ENCODE data around the gene USP46. TPM values are rescaled to one million over a fixed set of nuclear protein-coding genes. Genes with fewer than 3 reads are reported as not detected.

The USP46 gene
- total RNA-seq, 1 experiment from 2014 or later, result 7.3 TPM

DNA sequence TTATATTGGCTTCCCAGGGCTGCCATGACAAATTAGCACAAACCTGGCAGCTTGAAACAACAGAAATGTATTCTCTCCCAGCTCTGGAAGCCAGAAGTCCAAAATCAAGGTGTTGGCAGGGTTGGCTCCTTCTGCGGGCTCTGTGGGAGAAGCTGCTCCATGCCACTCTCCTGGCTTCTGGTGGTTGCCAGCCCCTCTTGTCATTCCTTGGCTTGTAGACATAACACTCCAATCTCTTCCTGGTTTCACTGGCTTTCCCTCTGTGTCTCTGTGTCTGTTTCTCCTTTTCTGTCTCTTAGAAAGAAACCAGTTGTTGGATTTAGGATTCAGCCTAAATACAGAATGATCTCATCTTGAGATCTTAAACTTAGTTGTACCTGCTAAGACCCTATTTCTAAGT, 85.5 kb downstream of the USP46 start:
- no peak for DNase-seq (ENCODE audit: low read depth)

GRCh38 chr4:52572936-52573485, 86.1 kb downstream of the USP46 start:
- no peak for DNase-seq (ENCODE audit: low read depth)

DNA sequence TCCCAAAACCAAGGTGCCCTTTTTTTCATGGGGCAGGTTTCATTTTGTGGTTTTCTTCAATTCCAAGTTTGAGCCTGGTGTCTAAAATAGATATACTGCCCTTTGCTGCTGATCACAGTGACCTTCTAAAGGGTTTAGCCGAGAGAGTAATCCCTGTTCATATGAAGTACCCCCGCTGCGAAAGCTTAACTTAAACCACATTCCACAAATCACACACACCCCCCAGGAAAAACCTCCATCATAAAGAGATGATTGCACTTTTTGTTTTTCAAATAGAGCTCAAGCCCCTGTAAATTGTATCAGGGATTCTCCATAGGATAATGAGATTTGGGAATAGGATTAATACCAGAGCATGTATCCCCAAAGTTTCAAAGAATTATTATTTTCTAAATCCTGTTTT, 90.8 kb downstream of the USP46 start:
- DNase-seq (ENCODE audit: low read depth), result no peak

- DNase-seq (ENCODE audit: low read depth), result no peak
Observed at GRCh38 chr4:52566136-52567031, 92.7 kb downstream of the USP46 start.

DNA sequence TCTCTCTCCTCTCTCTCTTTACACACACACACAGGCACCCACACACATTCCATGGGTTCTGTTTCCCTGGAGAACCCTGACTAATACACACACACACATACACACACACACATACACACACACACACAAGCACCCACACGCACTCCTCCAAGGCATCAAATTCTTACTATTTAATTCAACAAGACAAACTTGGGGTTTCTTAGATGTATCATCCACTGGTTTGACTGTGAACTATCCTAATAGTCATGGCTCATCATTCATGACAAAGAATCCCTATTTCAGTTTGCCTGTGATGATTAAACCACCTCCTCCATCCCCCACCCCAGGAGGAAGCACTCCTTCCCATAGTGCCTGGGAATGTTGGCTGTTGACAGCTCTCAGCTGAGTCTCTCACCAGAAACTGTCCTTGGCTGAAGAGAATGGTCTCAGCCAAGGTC, 98.2 kb downstream of the USP46 start:
- no peak for DNase-seq (ENCODE audit: low read depth)

GRCh38 chr4:52555356-52555716, 103.8 kb downstream of the USP46 start:
- no peak for DNase-seq (ENCODE audit: low read depth)

- no peak for DNase-seq (ENCODE audit: low read depth)
Observed at GRCh38 chr4:52554612-52555355, 104.3 kb downstream of the USP46 start.

DNA sequence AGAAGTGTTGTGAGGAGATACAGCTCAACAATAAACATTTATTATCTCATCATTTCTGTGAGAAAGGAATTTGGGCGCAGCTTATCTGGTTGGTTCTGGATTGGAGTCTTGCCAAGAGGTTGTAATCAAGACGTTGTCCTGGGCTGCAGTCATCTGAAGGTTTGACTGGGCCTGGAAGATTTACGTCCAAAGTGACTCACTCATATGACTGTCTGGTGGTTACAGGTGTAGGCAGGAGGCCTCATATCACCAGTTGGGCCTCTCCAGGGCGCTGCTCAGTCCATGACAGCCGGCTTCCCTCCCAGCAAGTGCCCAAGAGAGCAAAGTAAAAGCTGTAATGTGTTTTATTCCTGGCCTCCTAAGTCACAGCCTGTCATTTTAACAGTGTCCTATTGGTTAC, 106.3 kb downstream of the USP46 start:
- no peak for DNase-seq (ENCODE audit: low read depth)

DNA sequence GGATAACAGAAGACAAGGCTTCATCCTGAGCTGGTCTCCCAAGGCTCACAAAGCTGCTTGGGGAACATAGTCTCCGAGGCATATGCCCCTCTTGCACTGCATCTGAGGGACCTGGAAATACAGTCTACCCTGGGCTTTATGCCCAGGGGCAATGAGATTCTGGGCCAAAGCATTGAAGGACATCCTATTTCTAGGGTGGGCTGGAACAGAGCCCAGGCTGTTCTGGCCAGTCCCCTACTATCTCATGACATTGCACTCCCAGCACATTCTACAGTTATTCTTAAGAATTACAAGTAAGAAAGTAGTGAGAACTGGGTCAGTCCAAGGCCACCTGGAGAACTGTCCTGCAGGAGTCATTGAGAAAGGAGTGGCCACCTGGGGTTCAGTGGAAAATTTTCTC, 107.6 kb downstream of the USP46 start:
- DNase-seq (ENCODE audit: low read depth), result no peak

GRCh38 chr4:52550186-52550585, 108.9 kb downstream of the USP46 start:
- no peak for DNase-seq (ENCODE audit: low read depth)

DNA sequence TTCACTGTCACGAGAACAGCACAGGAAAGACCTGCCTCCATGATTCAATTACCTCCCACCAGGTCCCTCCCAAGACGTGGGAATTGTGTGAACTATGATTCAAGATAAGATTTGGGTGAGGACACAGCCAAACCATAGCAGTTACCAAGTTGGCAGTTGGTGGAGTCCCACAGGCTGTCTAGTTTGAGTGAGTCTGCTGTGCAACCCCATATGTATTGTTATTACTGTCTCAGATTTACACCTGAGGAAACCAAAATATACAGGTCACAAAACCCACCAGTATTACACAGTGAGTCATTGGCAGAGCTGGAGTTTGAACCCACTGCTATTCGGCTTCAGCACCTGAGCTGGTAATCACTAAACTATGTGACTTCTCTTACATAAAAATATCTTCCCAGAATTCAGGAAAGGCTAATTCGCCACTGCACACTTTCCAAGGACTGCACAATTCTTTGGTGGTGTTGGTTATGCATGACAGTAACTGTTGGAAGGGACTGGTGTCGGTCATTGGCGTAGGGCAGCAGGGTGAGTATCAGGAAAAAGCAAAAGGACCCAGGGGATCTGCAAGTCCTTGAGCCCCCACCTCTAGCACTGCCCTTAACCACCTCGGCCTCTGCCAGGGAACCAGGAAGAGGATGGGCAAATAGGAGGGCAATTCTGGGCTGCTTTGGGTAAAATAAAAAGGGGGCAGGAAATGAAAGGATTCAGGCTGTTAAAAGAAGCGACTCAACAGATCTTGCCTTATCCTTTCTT, 110.1 kb downstream of the USP46 start:
- DNase-seq (ENCODE audit: low read depth), result no peak

GRCh38 chr4:52546449-52546848, 112.7 kb downstream of the USP46 start:
- no peak for DNase-seq (ENCODE audit: low read depth)

- DNase-seq (ENCODE audit: low read depth), result peak; percentile 47
Observed at GRCh38 chr4:52545099-52546069, 113.7 kb downstream of the USP46 start.

Other genes starting within 250 kb of the USP46 start
- not detected in 2 replicates for gene ERVMER34-1, start 92.1 kb upstream of the USP46 start, total RNA-seq (2014; rRNA removed; shearing (Covaris generic))
- 1.8 and 2.0 TPM in 2 replicates for gene RASL11B, start 203.0 kb upstream of the USP46 start, total RNA-seq (2014; rRNA removed; shearing (Covaris generic))